Duodenal mucosa (tissue), 2 donors: ENCODE results near the gene ADCY9.
A peak's percentile ranks its signal among the peaks of the same experiment; 100 is the strongest.

Experiments used
- H3K27ac ChIP-seq: one replicate; pipeline ENCODE4 v1.7.0; 2013; ENCODE audit warnings: low read depth, low read length
- H3K27me3 ChIP-seq, 2 donors: one replicate each; pipeline ENCODE4 v1.7.0; 2013; ENCODE audit warnings: low read length in 2 of 2, control low read depth in 1 of 2; ENCODE audit not compliant: insufficient read depth in 2 of 2, control insufficient read depth in 1 of 2
- H3K36me3 ChIP-seq, 2 donors: one replicate each; pipeline ENCODE4 v1.7.0; 2013; ENCODE audit warnings: low read length in 2 of 2, control low read depth in 1 of 2; ENCODE audit not compliant: insufficient read depth in 2 of 2, control insufficient read depth in 1 of 2
- H3K4me1 ChIP-seq, 2 donors: one replicate each; pipeline ENCODE4 v1.7.0; 2013; ENCODE audit warnings: low read length in 2 of 2, control low read depth in 1 of 2; ENCODE audit not compliant: insufficient read depth in 2 of 2, control insufficient read depth in 1 of 2
- H3K4me3 ChIP-seq, 2 donors: one replicate each; pipeline ENCODE4 v1.7.0; 2013; ENCODE audit warnings: low read length in 2 of 2, low read depth in 1 of 2
- H3K9ac ChIP-seq, 2 donors: one replicate each; pipeline ENCODE4 v1.7.0; 2013; ENCODE audit warnings: low read length in 2 of 2, low read depth in 1 of 2
- H3K9me3 ChIP-seq, 2 donors: one replicate each; pipeline ENCODE4 v1.7.0; 2013; ENCODE audit warnings: low read length in 2 of 2, control low read depth in 1 of 2; ENCODE audit not compliant: control insufficient read depth in 1 of 2

ADCY9 gene

DNA sequence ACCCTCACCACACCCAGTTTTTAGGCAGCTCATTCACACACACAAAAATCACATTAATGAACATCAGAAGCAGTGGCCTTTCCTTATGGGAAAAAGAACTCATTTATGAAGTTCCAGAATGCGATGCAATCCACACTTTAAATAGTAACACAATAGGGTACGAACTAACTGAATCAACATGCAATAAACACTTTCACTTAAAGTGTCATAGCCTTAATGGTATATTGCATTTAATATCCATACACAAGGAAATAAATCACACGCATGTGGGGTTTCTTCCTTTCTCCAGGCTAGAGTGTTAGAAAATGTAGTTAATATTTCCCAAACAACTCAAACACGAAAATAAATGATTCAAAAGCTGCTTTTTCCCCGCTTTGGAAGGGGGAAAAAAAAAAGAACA, 19.7 kb downstream of the ADCY9 start:
- Histone ChIP-seq H3K9ac (no peak overlapping the region), H3K9me3 (no peaks in the 10 kb centered on the region), H3K4me3 (no peak overlapping the region), H3K36me3 (no peaks in the 10 kb centered on the region), H3K27ac (no peak overlapping the region), H3K4me1 (peaks cover 12% of the 10 kb centered on the region in 2 donors), H3K27me3 (no peaks in the 10 kb centered on the region)

DNA sequence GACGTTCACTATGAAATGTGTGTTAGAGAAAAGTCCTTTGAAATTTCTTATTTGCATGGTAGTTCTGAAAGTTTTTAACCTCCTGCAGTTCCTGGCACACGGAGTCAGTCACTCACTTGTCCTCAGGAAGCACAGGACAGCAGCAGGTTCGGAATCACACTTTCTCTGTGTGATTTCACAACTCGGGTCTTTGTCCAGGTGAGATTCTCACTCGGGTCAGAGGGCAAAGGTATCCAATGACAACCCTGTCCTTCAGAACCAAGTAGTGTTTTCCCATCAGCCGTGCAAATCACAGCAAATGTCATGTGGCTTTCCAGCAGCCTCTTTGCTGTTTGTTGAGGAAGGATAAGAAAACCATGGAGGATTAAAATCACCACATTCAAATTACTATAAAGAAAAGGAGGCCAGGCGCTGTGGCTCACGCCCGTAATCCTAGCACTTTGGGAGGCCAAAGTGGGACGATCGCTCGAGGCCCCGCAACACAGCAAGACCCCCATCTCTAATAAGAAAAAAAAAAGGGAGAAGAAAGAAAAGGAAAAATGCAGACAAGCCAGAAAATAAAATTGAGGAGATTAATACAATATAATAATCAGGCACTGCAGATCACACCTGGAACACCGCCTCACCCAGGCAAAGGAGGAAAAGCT, 22.0 kb downstream of the ADCY9 start:
- Histone ChIP-seq H3K36me3 (no peaks in the 10 kb centered on the region), H3K9ac (no peak overlapping the region), H3K4me1 (peaks cover 23 to 24% of the 10 kb centered on the region in 2 donors), H3K4me3 (no peak overlapping the region), H3K9me3 (no peaks in the 10 kb centered on the region), H3K27me3 (no peaks in the 10 kb centered on the region), H3K27ac (no peak overlapping the region)

DNA sequence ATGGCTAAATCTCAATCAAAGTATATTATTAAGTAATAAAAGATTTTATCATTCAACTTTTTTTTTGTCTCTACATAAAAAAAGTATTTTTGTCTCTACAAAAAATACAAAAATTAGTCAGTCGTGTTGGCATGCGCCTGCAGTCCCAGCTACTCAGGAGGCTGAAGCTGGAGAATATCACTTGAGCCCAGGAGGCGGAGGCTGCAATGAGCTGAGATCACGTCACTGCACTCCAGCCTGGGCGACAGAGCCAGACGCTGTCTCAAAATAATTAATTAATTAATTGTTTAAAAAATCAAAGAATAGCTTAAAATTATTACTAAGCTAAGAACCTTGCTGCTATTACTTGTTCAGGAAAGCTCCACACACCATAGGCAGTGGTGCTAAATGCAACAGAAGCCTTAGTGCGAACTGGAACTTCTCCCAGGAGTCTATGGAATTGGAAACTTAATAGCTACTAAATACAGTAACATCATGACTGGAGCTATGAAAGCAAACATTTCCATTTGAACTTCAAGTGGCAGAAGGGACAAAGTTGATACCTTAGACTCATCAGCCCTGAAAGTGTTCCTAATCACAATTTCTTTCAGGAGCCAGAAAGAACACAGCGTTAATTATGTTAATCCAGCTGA, 22.6 kb downstream of the ADCY9 start:
- Histone ChIP-seq H3K36me3 (no peaks in the 10 kb centered on the region), H3K9ac (no peak overlapping the region), H3K27me3 (no peaks in the 10 kb centered on the region), H3K27ac (no peak overlapping the region), H3K4me3 (no peak overlapping the region), H3K9me3 (no peaks in the 10 kb centered on the region), H3K4me1 (peaks cover 23 to 24% of the 10 kb centered on the region in 2 donors)

DNA sequence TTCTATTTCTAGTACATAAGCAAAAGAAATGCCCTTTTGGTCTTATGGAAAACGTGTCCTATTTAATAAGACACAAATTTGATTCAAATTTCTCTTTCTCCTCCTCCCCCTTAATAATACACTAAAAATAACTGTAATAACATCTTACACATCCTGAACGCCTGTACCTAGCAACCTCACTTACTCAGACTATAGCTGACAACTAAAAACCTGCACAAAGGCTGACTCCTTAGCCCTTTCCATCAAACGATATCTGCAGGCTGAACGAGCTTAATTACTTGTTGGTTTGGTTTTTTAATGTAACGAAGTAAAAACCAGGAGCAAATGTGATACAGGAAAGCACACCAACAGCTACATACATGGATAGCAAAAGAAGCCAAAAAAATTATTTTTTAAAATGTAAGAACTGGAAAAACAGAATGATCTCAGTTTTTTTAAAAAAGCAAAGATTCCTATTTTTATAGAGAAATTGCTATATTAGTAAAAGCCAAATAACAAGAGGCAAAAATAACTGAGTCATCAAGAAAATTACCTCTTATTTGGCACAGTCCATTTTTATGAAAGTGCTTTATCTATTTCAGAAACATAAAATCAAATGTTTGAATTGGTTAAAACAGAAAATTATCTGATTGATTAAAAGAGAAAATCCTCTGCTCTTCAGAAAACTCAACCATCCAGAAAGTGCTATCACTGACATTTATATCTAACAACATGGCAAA, 23.5 kb downstream of the ADCY9 start:
- H3K9me3 ChIP-seq: no peaks in the 10 kb centered on the region
- no peaks in the 10 kb centered on the region for H3K27me3 ChIP-seq
- H3K4me3 ChIP-seq: no peak overlapping the region
- no peaks in the 10 kb centered on the region for H3K36me3 ChIP-seq
- H3K9ac ChIP-seq: no peak overlapping the region
- no peak overlapping the region for H3K27ac ChIP-seq
- H3K4me1 ChIP-seq: peaks cover 21 to 23% of the 10 kb centered on the region in 2 donors

DNA sequence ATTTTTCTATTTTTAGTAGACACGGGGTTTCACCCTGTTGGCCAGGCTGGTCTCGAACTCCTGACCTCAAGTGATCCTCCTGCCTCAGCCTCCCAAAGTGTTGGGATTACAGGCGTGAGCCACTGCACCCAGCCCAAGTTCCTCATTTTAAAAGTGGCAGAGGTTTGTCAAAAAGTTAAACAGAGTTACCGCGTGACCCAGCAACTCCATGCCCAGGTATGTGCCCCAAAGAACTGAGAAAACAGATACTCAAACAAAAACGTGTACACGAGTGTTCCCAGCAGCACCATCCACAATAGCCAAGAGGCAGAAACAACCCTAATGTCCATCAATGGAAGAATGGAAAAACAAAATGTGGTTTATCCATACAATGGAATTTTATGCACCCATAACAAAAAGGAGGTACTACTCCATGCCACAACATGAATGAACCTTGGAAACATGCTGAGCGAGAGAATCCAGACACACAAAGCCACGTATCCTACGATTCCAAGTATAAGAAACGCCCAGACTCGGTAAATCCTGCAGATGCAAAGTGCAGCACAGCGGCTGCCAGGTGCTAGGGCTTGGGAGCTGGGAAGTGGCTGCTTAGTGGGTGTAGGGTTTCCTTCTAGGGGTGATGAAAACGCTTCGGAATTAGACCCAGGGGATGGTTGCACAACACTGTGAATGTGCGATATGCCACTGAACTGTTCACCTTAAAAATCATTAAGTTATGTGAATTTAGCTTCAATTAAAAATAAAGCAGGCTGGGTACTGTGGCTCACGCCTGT, 24.8 kb downstream of the ADCY9 start:
- Histone ChIP-seq H3K9me3 (no peaks in the 10 kb centered on the region), H3K36me3 (no peaks in the 10 kb centered on the region), H3K4me3 (no peak overlapping the region), H3K9ac (no peak overlapping the region), H3K27me3 (no peaks in the 10 kb centered on the region), H3K27ac (no peak overlapping the region), H3K4me1 (peaks cover 19 to 20% of the 10 kb centered on the region in 2 donors)

DNA sequence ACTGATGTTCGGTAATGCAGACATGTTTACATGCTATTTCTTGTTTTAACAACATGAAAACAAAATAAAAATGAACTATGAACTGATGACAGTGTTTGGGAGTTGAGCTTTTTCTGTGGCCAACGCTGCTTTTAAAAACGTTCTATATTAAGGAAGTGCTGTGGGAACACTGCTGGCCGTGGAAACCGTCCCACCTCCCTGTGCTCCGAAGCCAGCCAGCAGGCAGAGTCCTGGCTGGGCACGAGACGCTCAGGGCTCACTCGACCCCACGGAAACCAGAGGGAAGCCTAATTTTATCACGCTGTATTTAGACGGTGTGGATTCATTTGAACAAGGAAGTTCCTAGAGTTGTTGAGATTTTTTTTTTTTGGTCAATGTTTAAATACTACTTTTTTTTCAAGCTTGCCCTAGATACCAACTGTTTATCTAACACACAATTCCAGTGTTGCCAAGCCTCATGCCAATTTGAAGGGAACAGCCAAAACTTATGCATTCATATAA, 25.8 kb downstream of the ADCY9 start:
- Histone ChIP-seq H3K27me3 (no peaks in the 10 kb centered on the region), H3K36me3 (no peaks in the 10 kb centered on the region), H3K9me3 (no peaks in the 10 kb centered on the region), H3K4me3 (peak overlapping the region; percentile 32 to 60), H3K9ac (peak overlapping the region in 1 of 2 donors; percentile 39), H3K4me1 (peaks cover 18 to 19% of the 10 kb centered on the region in 2 donors), H3K27ac (no peak overlapping the region)

DNA sequence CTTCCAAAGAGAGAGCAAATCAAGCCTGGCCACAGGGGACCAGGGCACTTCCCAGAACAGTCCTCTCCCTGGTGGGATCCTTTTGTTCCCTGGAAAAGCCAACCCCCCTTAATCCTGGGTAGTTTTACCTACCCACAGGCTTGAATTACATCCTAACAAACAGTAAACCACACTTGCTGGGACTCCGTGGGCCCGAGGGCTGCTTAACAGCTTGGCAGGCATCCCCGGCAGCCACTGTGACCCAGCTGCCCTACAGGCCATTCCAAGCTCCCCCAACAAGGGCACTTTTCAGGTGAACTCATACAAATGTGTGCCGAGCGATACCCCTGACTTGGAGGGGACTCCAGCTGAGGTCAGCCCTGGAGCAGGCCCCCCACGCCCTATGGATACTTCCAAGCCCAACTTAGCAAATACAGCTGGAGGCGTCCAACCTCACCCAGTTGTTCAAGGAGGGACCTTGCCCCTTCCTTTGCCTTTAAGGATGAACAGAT, 26.4 kb downstream of the ADCY9 start:
- Histone ChIP-seq H3K9me3 (no peaks in the 10 kb centered on the region), H3K36me3 (no peaks in the 10 kb centered on the region), H3K9ac (no peak overlapping the region), H3K27me3 (no peaks in the 10 kb centered on the region), H3K27ac (no peak overlapping the region), H3K4me3 (peak overlapping the region; percentile 32 to 60), H3K4me1 (peaks cover 18 to 19% of the 10 kb centered on the region in 2 donors)

DNA sequence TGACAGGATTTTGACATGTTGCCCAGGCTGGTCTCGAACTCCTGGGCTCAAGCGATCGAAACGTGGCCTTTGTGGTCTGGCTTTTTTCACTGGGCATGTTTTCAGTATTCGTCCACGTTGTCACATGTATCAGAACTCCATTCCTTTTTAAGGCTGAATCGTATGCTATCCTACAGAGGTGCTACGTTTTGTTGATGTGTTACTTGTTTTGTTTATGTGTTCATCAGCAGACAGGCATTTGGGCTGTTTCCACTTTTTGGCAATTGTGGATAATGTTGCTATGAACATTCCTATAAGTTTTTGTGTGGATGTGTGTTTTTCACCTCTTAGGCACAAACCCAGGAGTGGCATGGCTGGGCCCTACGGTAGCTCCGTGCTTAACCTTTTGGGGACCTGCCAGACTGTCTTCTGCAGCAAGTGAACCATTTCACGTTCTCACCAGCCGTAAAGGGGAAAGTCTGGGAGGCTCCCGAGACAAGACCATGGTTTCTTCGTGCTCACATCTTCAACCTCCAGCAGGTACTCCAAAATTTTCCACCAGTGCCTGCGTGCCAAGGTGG, 26.9 kb downstream of the ADCY9 start:
- Histone ChIP-seq H3K9me3 (no peaks in the 10 kb centered on the region), H3K4me3 (no peak overlapping the region), H3K27me3 (no peaks in the 10 kb centered on the region), H3K4me1 (peaks cover 14 to 15% of the 10 kb centered on the region in 2 donors), H3K9ac (no peak overlapping the region), H3K36me3 (no peaks in the 10 kb centered on the region), H3K27ac (no peak overlapping the region)

DNA sequence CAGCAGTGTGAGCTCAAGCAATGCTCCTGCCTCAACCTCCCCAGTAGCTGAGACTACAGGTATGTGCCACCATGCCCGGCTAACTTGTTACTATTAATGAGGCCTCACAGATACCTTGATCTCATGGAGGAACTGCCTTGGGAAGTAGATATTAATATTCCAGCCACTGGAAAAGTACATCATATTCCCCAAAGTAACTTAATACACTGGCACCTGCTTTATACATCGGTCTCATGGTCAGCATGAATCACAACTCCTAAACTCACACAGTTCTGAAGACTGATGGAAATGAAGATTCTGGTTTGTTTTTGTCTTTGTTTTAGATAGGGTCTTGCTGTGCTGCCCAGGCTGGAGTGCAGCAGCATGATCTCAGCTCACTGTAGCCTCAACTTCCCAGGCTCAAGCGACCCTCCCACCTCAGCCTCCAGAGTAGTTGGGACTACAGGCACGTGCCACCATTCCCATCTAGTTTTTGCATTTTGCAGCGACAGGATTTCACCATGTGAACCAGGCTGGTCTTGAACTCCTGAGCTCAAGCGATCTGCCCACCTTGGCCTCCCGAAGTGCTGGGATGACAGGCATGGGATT, 28.2 kb downstream of the ADCY9 start:
- H3K4me1 ChIP-seq: peaks cover 10 to 12% of the 10 kb centered on the region in 2 donors
- H3K9ac ChIP-seq: no peak overlapping the region
- H3K36me3 ChIP-seq: peaks cover 0 to 3% of the 10 kb centered on the region in 2 donors
- no peak overlapping the region for H3K4me3 ChIP-seq
- H3K27ac ChIP-seq: no peak overlapping the region
- no peaks in the 10 kb centered on the region for H3K9me3 ChIP-seq
- H3K27me3 ChIP-seq: no peaks in the 10 kb centered on the region
